Measurements from ENCODE around the gene ASTN1. TPM values are rescaled to one million over a fixed set of nuclear protein-coding genes. Genes with fewer than 3 reads are reported as not detected.

The ASTN1 gene
- total and polyA plus RNA-seq, 9 of the 15 experiments (the other 6 are each of a cell fraction or from before 2014, with no cell fraction given), result 0.05 to 0.22 (median 0.18) TPM

DNA sequence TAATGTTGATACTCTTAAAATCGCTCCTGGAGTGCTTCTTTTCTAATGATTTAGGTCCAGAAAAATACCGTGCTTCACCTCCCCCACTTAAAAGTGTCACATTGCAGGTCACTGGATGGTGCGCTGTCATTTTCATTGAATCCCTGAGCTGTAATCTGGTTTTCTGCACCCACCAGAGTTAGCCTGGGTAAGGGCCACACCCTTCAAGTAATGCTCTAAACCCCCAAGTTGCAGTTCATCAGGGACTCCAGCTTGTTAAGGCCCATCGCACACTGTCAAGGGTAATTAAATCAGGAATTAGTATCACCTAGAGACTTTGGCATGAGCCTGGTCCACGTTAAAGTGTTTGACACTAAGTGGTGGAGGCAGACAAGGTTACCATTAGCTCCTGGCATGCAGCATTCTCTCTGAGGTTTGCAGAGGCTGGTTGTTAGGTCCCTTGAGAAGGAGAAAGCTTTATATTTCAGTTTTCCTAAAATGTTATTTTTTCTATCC is 34.0 kb downstream of the ASTN1 start (continued):
- TF ChIP-seq, protein P1, sequence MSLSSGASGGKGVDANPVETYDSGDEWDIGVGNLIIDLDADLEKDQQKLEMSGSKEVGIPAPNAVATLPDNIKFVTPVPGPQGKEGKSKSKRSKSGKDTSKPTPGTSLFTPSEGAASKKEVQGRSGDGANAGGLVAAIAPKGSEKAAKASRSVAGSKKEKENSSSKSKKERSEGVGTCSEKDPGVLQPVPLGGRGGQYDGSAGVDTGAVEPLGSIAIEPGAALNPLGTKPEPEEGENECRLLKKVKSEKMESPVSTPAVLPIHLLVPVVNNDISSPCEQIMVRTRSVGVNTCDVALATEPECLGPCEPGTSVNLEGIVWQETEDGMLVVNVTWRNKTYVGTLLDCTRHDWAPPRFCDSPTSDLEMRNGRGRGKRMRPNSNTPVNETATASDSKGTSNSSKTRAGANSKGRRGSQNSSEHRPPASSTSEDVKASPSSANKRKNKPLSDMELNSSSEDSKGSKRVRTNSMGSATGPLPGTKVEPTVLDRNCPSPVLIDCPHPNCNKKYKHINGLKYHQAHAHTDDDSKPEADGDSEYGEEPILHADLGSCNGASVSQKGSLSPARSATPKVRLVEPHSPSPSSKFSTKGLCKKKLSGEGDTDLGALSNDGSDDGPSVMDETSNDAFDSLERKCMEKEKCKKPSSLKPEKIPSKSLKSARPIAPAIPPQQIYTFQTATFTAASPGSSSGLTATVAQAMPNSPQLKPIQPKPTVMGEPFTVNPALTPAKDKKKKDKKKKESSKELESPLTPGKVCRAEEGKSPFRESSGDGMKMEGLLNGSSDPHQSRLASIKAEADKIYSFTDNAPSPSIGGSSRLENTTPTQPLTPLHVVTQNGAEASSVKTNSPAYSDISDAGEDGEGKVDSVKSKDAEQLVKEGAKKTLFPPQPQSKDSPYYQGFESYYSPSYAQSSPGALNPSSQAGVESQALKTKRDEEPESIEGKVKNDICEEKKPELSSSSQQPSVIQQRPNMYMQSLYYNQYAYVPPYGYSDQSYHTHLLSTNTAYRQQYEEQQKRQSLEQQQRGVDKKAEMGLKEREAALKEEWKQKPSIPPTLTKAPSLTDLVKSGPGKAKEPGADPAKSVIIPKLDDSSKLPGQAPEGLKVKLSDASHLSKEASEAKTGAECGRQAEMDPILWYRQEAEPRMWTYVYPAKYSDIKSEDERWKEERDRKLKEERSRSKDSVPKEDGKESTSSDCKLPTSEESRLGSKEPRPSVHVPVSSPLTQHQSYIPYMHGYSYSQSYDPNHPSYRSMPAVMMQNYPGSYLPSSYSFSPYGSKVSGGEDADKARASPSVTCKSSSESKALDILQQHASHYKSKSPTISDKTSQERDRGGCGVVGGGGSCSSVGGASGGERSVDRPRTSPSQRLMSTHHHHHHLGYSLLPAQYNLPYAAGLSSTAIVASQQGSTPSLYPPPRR (CRISPR knock-in tag; IDR thresholded peaks at IDR 0.05; ENCODE audit: borderline replicate concordance), result no peak
- TF ChIP-seq, protein P2, sequence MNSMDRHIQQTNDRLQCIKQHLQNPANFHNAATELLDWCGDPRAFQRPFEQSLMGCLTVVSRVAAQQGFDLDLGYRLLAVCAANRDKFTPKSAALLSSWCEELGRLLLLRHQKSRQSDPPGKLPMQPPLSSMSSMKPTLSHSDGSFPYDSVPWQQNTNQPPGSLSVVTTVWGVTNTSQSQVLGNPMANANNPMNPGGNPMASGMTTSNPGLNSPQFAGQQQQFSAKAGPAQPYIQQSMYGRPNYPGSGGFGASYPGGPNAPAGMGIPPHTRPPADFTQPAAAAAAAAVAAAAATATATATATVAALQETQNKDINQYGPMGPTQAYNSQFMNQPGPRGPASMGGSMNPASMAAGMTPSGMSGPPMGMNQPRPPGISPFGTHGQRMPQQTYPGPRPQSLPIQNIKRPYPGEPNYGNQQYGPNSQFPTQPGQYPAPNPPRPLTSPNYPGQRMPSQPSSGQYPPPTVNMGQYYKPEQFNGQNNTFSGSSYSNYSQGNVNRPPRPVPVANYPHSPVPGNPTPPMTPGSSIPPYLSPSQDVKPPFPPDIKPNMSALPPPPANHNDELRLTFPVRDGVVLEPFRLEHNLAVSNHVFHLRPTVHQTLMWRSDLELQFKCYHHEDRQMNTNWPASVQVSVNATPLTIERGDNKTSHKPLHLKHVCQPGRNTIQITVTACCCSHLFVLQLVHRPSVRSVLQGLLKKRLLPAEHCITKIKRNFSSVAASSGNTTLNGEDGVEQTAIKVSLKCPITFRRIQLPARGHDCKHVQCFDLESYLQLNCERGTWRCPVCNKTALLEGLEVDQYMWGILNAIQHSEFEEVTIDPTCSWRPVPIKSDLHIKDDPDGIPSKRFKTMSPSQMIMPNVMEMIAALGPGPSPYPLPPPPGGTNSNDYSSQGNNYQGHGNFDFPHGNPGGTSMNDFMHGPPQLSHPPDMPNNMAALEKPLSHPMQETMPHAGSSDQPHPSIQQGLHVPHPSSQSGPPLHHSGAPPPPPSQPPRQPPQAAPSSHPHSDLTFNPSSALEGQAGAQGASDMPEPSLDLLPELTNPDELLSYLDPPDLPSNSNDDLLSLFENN (IDR thresholded peaks at IDR 0.05; ENCODE audit: low read depth in 2 of 2, low read length in 2 of 2), result no peak
- TF ChIP-seq, protein P3, sequence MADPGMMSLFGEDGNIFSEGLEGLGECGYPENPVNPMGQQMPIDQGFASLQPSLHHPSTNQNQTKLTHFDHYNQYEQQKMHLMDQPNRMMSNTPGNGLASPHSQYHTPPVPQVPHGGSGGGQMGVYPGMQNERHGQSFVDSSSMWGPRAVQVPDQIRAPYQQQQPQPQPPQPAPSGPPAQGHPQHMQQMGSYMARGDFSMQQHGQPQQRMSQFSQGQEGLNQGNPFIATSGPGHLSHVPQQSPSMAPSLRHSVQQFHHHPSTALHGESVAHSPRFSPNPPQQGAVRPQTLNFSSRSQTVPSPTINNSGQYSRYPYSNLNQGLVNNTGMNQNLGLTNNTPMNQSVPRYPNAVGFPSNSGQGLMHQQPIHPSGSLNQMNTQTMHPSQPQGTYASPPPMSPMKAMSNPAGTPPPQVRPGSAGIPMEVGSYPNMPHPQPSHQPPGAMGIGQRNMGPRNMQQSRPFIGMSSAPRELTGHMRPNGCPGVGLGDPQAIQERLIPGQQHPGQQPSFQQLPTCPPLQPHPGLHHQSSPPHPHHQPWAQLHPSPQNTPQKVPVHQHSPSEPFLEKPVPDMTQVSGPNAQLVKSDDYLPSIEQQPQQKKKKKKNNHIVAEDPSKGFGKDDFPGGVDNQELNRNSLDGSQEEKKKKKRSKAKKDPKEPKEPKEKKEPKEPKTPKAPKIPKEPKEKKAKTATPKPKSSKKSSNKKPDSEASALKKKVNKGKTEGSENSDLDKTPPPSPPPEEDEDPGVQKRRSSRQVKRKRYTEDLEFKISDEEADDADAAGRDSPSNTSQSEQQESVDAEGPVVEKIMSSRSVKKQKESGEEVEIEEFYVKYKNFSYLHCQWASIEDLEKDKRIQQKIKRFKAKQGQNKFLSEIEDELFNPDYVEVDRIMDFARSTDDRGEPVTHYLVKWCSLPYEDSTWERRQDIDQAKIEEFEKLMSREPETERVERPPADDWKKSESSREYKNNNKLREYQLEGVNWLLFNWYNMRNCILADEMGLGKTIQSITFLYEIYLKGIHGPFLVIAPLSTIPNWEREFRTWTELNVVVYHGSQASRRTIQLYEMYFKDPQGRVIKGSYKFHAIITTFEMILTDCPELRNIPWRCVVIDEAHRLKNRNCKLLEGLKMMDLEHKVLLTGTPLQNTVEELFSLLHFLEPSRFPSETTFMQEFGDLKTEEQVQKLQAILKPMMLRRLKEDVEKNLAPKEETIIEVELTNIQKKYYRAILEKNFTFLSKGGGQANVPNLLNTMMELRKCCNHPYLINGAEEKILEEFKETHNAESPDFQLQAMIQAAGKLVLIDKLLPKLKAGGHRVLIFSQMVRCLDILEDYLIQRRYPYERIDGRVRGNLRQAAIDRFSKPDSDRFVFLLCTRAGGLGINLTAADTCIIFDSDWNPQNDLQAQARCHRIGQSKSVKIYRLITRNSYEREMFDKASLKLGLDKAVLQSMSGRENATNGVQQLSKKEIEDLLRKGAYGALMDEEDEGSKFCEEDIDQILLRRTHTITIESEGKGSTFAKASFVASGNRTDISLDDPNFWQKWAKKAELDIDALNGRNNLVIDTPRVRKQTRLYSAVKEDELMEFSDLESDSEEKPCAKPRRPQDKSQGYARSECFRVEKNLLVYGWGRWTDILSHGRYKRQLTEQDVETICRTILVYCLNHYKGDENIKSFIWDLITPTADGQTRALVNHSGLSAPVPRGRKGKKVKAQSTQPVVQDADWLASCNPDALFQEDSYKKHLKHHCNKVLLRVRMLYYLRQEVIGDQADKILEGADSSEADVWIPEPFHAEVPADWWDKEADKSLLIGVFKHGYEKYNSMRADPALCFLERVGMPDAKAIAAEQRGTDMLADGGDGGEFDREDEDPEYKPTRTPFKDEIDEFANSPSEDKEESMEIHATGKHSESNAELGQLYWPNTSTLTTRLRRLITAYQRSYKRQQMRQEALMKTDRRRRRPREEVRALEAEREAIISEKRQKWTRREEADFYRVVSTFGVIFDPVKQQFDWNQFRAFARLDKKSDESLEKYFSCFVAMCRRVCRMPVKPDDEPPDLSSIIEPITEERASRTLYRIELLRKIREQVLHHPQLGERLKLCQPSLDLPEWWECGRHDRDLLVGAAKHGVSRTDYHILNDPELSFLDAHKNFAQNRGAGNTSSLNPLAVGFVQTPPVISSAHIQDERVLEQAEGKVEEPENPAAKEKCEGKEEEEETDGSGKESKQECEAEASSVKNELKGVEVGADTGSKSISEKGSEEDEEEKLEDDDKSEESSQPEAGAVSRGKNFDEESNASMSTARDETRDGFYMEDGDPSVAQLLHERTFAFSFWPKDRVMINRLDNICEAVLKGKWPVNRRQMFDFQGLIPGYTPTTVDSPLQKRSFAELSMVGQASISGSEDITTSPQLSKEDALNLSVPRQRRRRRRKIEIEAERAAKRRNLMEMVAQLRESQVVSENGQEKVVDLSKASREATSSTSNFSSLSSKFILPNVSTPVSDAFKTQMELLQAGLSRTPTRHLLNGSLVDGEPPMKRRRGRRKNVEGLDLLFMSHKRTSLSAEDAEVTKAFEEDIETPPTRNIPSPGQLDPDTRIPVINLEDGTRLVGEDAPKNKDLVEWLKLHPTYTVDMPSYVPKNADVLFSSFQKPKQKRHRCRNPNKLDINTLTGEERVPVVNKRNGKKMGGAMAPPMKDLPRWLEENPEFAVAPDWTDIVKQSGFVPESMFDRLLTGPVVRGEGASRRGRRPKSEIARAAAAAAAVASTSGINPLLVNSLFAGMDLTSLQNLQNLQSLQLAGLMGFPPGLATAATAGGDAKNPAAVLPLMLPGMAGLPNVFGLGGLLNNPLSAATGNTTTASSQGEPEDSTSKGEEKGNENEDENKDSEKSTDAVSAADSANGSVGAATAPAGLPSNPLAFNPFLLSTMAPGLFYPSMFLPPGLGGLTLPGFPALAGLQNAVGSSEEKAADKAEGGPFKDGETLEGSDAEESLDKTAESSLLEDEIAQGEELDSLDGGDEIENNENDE (IDR thresholded peaks at IDR 0.05; ENCODE audit: low read depth, low read length), result no peak
- TF ChIP-seq ARNT (IDR thresholded peaks at IDR 0.05) (no peak), MEF2A (IDR thresholded peaks at IDR 0.05; ENCODE audit: control insufficient read depth, low read depth, low read length) (no peak), NCOA1 (IDR thresholded peaks at IDR 0.05; ENCODE audit: low read depth) (no peak), ELF2 (CRISPR knock-in tag; IDR thresholded peaks at IDR 0.05) (no peak), ZNF780A (CRISPR knock-in tag; IDR thresholded peaks at IDR 0.05) (no peak)

Data from K562 (cell line).